Activated CD8-positive, alpha-beta memory T cell treated with anti-CD3 and anti-CD28 coated beads, Interleukin-2, amount 50 U/mL, for 1 hour (primary cell): ENCODE data around the gene DCAF12.
"Not testable (repeated sequence)": the region's sequence is repeated elsewhere in the genome, so short reads cannot be mapped to it uniquely, and the experiment has no call there.

ENCODE experiments used
- DNase-seq: peaks from one replicate; pipeline ENCODE4 v3.0.0-alpha.2; 2020; ENCODE audit errors: extremely low read depth

DCAF12 gene

GRCh38 chr9:34069831-34070230, 56.7 kb downstream of the DCAF12 start:
- DNase-seq: no peak

- no peak for DNase-seq
These were observed 61.0 kb downstream of the DCAF12 start for GRCh38 chr9:34065541-34065940.

GRCh38 chr9:34059954-34060353, 66.5 kb downstream of the DCAF12 start:
- DNase-seq: no peak

- no peak for DNase-seq
These were observed 67.2 kb downstream of the DCAF12 start for GRCh38 chr9:34059281-34059680.

GRCh38 chr9:34049630-34050384, 76.7 kb downstream of the DCAF12 start:
- no peak for DNase-seq

- peak; percentile 95 for DNase-seq
These were observed 77.5 kb downstream of the DCAF12 start, which contains the start of gene UBAP2 for GRCh38 chr9:34048727-34049629. TSS of gene UBAP2 (minus strand) at chr9:34048887. CDS start at chr9:34017148, 31,739 bp downstream.

GRCh38 chr9:34047864-34048726, 78.4 kb downstream of the DCAF12 start:
- DNase-seq: peak; percentile 13

- no peak for DNase-seq
These were observed 79.6 kb downstream of the DCAF12 start for GRCh38 chr9:34046784-34047379.

- no peak for DNase-seq
These were observed 80.6 kb downstream of the DCAF12 start for GRCh38 chr9:34045903-34046302.

- DNase-seq: not testable (repeated sequence)
These were observed 84.4 kb downstream of the DCAF12 start for GRCh38 chr9:34042074-34042473.

GRCh38 chr9:34038851-34039250, 87.6 kb downstream of the DCAF12 start:
- DNase-seq: not testable (repeated sequence)

GRCh38 chr9:34037626-34038025, 88.9 kb downstream of the DCAF12 start:
- no peak for DNase-seq

GRCh38 chr9:34036625-34037024, 89.9 kb downstream of the DCAF12 start:
- DNase-seq: no peak
